Measurements from ENCODE around the gene TXNL4A. TPM values are rescaled to one million over a fixed set of nuclear protein-coding genes. Genes with fewer than 3 reads are reported as not detected.

The TXNL4A gene
- total and polyA plus RNA-seq, 7 experiments from 2014 or later, result 56.9 to 205 (median 72.6) TPM

DNA sequence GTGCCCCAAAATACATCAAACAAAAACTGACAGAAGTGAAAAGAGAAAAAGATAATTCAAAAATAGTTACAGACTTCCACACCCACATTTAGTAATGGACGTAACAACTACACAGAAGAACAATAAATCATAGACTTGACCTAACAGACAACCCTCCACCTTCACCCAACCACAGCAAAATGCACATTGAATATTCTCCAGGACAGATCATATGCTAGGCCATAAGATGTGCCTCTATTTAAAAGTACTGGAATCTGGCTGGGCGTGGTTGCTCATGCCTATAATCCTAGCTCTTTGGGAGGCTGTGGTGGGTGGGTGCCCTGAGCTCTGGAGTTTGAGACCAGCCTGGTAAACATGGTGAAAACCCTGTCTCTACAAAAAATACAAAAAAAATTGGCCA lies 56.9 kb downstream of the TXNL4A start:
- Histone ChIP-seq H3K27me3 (ENCODE audit: control insufficient read depth in 2 of 2, insufficient read depth in 2 of 2, low read length in 2 of 2) (no peaks in the 10 kb centered on the region), H3K27ac (ENCODE audit: low read depth, low read length) (no peak overlapping the region), H3K36me3 (ENCODE audit: control insufficient read depth in 2 of 3, insufficient read depth in 3 of 3, low read length in 3 of 3) (peaks cover 0 to 55% (median 0%) of the 10 kb centered on the region in 3 experiments), H3K4me1 (ENCODE audit: control insufficient read depth in 2 of 2, insufficient read depth in 2 of 2, low read length in 2 of 2) (no peaks in the 10 kb centered on the region), H3K9me3 (ENCODE audit: control insufficient read depth in 2 of 3, low read length in 3 of 3) (peaks cover 3 to 61% (median 13%) of the 10 kb centered on the region in 3 experiments), H3K4me3 (ENCODE audit: low read length) (no peak overlapping the region)
- no peaks in the 10 kb centered on the region for H3K27me3 Mint-ChIP-seq
- intact Hi-C loops (cut with micrococcal nuclease), result no loop called here
- H3K4me3 Mint-ChIP-seq, result no peak overlapping the region
- no peak overlapping the region for H3K27ac Mint-ChIP-seq
- peaks cover 23 to 84% (median 54%) of the 10 kb centered on the region in 11 donors for H3K9me3 Mint-ChIP-seq
- DNase-seq (no peak), ATAC-seq (no peak)
- CTCF ChIA-PET, result no interaction called here
- H3K4me1 Mint-ChIP-seq, result peaks cover 0 to 25% (median 6%) of the 10 kb centered on the region in 7 donors
- POLR2A ChIA-PET, result no interaction called here
- H3K36me3 Mint-ChIP-seq, result peaks cover 41 to 94% (median 83%) of the 10 kb centered on the region in 5 donors

GRCh38 chr18:79930020-79930642 lies 58.2 kb downstream of the TXNL4A start:
- Histone ChIP-seq H3K4me1 (ENCODE audit: control insufficient read depth in 2 of 2, insufficient read depth in 2 of 2, low read length in 2 of 2) (no peaks in the 10 kb centered on the region), H3K9me3 (ENCODE audit: control insufficient read depth in 2 of 3, low read length in 3 of 3) (peaks cover 3 to 47% (median 13%) of the 10 kb centered on the region in 3 experiments), H3K4me3 (ENCODE audit: low read length) (no peak overlapping the region), H3K27me3 (ENCODE audit: control insufficient read depth in 2 of 2, insufficient read depth in 2 of 2, low read length in 2 of 2) (no peaks in the 10 kb centered on the region), H3K36me3 (ENCODE audit: control insufficient read depth in 2 of 3, insufficient read depth in 3 of 3, low read length in 3 of 3) (peaks cover 0 to 49% (median 0%) of the 10 kb centered on the region in 3 experiments), H3K27ac (ENCODE audit: low read depth, low read length) (no peak overlapping the region)
- no peak for ATAC-seq
- intact Hi-C loops (cut with micrococcal nuclease), result no loop called here
- ChIA-PET POLR2A (interaction anchor here (0.6 kb wide), 1 partner anchor 10 kb away, joined by 4 read pairs; no protein-coding TSS in a partner anchor), CTCF (interaction anchor here (1.2 kb wide), 1 partner anchor 13 kb away, joined by 3 read pairs; no protein-coding TSS in a partner anchor)
- Mint-ChIP-seq H3K4me1 (peaks cover 0 to 17% (median 4%) of the 10 kb centered on the region in 7 donors), H3K4me3 (peak overlapping the region in 1 of 10 donors; percentile 1), H3K9me3 (peaks cover 15 to 71% (median 47%) of the 10 kb centered on the region in 11 donors), H3K27me3 (no peaks in the 10 kb centered on the region), H3K36me3 (peaks cover 31 to 94% (median 75%) of the 10 kb centered on the region in 5 donors), H3K27ac (peak overlapping the region in 2 of 9 donors; percentile 27 to 80)
- no peak for DNase-seq

GRCh38 chr18:79928563-79928960 lies 59.8 kb downstream of the TXNL4A start:
- ATAC-seq (no peak), DNase-seq (peak in 1 of 9 donors; percentile 1)
- H3K36me3 Mint-ChIP-seq, result peaks cover 30 to 93% (median 64%) of the 10 kb centered on the region in 5 donors

DNA sequence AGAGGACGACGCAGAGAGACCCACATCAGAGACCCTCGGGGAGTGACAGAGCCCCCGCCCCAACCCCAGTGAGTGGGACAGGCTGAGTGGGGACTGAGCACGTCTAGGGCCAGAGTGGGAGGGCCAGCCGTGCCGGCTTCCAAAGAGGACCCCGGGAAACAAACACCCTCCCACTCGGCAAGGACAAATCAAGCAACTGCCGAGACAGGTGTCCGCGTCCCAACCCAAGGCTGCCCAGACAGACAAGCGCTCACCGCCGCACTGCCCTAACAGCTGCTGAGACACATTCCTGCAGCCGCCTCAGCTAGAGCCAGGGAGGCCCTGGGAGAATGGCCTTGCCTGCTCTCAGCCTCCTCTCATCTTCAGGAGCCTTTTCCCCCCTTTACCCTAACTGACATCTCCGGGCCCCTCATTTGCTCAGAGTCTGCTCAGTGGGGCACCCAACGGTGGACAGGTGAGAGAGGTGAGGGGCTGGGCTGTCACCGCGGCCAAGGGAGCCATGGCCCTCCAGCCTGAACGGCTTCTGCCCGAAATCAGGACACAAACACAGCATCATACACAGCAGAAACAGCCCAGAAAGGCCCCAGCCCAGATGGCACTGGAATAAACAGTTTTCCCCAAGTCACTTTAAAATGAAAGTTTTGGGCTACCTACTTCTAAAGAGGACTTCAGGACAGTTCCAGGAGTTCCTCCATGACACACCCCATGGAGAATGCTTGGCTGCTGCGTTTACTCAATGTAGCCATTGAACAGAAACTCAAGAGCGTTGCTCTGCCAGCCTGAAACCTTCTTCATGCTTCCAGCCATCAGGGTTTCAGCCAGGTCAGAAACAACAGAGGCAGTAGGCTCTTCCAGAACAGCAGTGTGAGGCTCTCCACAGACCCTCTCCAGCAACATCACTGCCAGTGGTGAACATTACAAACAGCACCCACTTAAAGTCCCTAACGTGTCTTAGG lies 60.5 kb downstream of the TXNL4A start:
- no peaks in the 10 kb centered on the region for H3K27me3 Mint-ChIP-seq
- no peak overlapping the region for H3K4me3 Mint-ChIP-seq
- H3K4me3 ChIP-seq (ENCODE audit: low read length), result no peak overlapping the region
- intact Hi-C loops (cut with micrococcal nuclease), result no loop called here
- no peak overlapping the region for H3K27ac ChIP-seq (ENCODE audit: low read depth, low read length)
- no peaks in the 10 kb centered on the region for H3K4me1 ChIP-seq (ENCODE audit: control insufficient read depth in 2 of 2, insufficient read depth in 2 of 2, low read length in 2 of 2)
- ChIA-PET POLR2A (no interaction called here), CTCF (no interaction called here)
- H3K27ac Mint-ChIP-seq, result peak overlapping the region in 1 of 9 donors; percentile 19
- H3K9me3 Mint-ChIP-seq, result peaks cover 7 to 48% (median 31%) of the 10 kb centered on the region in 11 donors
- H3K4me1 Mint-ChIP-seq, result peaks cover 0 to 17% (median 6%) of the 10 kb centered on the region in 7 donors
- H3K36me3 Mint-ChIP-seq, result peaks cover 30 to 90% (median 60%) of the 10 kb centered on the region in 5 donors
- ATAC-seq (no peak), DNase-seq (peak in 1 of 9 donors; percentile 9)
- H3K27me3 ChIP-seq (ENCODE audit: control insufficient read depth in 2 of 2, insufficient read depth in 2 of 2, low read length in 2 of 2), result no peaks in the 10 kb centered on the region
- H3K9me3 ChIP-seq (ENCODE audit: control insufficient read depth in 2 of 3, low read length in 3 of 3), result peaks cover 3 to 30% (median 13%) of the 10 kb centered on the region in 3 experiments
- peaks cover 0 to 45% (median 0%) of the 10 kb centered on the region in 3 experiments for H3K36me3 ChIP-seq (ENCODE audit: control insufficient read depth in 2 of 3, insufficient read depth in 3 of 3, low read length in 3 of 3)

More at GRCh38 chr18:79928563-79928960, 59.8 kb downstream of the TXNL4A start:
- Mint-ChIP-seq H3K27me3 (no peaks in the 10 kb centered on the region), H3K4me3 (no peak overlapping the region), H3K9me3 (peaks cover 13 to 55% (median 37%) of the 10 kb centered on the region in 11 donors), H3K4me1 (peaks cover 0 to 17% (median 4%) of the 10 kb centered on the region in 7 donors), H3K27ac (peak overlapping the region in 1 of 9 donors; percentile 54)
- Histone ChIP-seq H3K36me3 (ENCODE audit: control insufficient read depth in 2 of 3, insufficient read depth in 3 of 3, low read length in 3 of 3) (peaks cover 0 to 47% (median 0%) of the 10 kb centered on the region in 3 experiments), H3K27me3 (ENCODE audit: control insufficient read depth in 2 of 2, insufficient read depth in 2 of 2, low read length in 2 of 2) (no peaks in the 10 kb centered on the region), H3K4me3 (ENCODE audit: low read length) (no peak overlapping the region), H3K27ac (ENCODE audit: low read depth, low read length) (no peak overlapping the region), H3K9me3 (ENCODE audit: control insufficient read depth in 2 of 3, low read length in 3 of 3) (peaks cover 3 to 36% (median 13%) of the 10 kb centered on the region in 3 experiments), H3K4me1 (ENCODE audit: control insufficient read depth in 2 of 2, insufficient read depth in 2 of 2, low read length in 2 of 2) (no peaks in the 10 kb centered on the region)
- POLR2A ChIA-PET, result interaction anchor here (0.9 kb wide), 1 partner anchor 22 kb away, joined by 3 read pairs; the partner anchor contains the start of gene SLC66A2
- intact Hi-C loops (cut with micrococcal nuclease), result no loop called here
- CTCF ChIA-PET, result no interaction called here

- peaks cover 25 to 85% (median 55%) of the 10 kb centered on the region in 5 donors for H3K36me3 Mint-ChIP-seq
- H3K4me3 Mint-ChIP-seq, result no peak overlapping the region
- peaks cover 5 to 39% (median 23%) of the 10 kb centered on the region in 11 donors for H3K9me3 Mint-ChIP-seq
- no peaks in the 10 kb centered on the region for H3K27me3 Mint-ChIP-seq
- DNase-seq (peak in 1 of 9 donors; percentile 13), ATAC-seq (no peak)
- H3K27ac Mint-ChIP-seq, result peak overlapping the region in 2 of 9 donors; percentile 30 to 43
- intact Hi-C loops (cut with micrococcal nuclease), result no loop called here
- Histone ChIP-seq H3K27ac (ENCODE audit: low read depth, low read length) (no peak overlapping the region), H3K9me3 (ENCODE audit: control insufficient read depth in 2 of 3, low read length in 3 of 3) (peaks cover 3 to 21% (median 13%) of the 10 kb centered on the region in 3 experiments), H3K4me3 (ENCODE audit: low read length) (no peak overlapping the region), H3K27me3 (ENCODE audit: control insufficient read depth in 2 of 2, insufficient read depth in 2 of 2, low read length in 2 of 2) (no peaks in the 10 kb centered on the region), H3K36me3 (ENCODE audit: control insufficient read depth in 2 of 3, insufficient read depth in 3 of 3, low read length in 3 of 3) (peaks cover 0 to 45% (median 0%) of the 10 kb centered on the region in 3 experiments), H3K4me1 (ENCODE audit: control insufficient read depth in 2 of 2, insufficient read depth in 2 of 2, low read length in 2 of 2) (no peaks in the 10 kb centered on the region)
- ChIA-PET POLR2A (no interaction called here), CTCF (no interaction called here)
- peaks cover 0 to 17% (median 8%) of the 10 kb centered on the region in 7 donors for H3K4me1 Mint-ChIP-seq
Measured at GRCh38 chr18:79926715-79927606, 61.4 kb downstream of the TXNL4A start.

All from naive thymus-derived CD4-positive, alpha-beta T cell (primary cell).